H54 (cell line): Measurements from ENCODE around the gene PRSS38.

Experiments used
- DNase-seq: peaks from one replicate; pipeline ENCODE4 v3.0.0; 2011; ENCODE audit warnings: low spot score, mixed read lengths; ENCODE audit not compliant: insufficient read length
- FAIRE-seq: peaks from 3 replicates; lab custom pipeline; 2011; peaks lifted over from hg19 to GRCh38; lab: Jason Lieb, UNC
- POLR2A ChIP-seq: IDR thresholded peaks from 2 replicates; pipeline ENCODE4 v1.6.1; 2011; ENCODE audit warnings: low read depth, mild to moderate bottlenecking, low read length

PRSS38 gene

DNA sequence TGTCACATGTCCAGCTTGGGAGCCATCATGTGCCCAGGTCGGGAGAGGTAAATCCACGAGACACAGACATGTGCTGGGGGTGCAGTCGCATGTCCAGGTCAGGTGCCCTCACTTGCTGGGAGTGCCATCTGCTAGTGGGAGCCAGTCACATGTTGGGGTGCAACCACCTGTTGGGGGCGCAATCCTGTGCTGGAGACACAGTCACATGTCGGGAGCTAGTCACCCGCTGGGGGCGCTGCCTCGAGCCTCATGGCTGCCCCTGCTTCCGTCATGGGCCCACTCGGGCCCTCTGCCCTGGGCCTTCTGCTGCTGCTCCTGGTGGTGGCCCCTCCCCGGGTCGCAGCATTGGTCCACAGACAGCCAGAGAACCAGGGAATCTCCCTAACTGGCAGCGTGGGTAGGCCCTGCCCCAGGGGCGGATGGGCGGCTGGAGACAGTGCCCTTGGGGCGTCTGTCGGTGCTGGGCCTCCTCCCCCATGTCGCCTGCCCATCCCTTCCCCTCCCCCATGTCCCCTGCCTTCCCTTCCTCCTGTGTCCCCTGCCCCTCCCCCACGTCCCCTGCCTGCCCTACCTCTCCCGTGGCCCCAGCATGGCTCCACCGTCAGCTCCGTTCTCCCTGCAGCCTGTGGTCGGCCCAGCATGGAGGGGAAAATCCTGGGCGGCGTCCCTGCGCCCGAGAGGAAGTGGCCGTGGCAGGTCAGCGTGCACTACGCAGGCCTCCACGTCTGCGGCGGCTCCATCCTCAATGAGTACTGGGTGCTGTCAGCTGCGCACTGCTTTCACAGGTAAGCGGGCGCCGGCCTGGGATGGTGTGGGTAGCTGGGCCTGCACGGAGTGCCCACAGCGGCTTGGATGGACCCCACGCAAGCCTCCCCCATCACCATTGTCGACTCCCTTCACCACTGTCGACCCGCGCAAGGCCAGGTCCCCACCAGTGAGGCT lies at the start of gene PRSS38:
Gene PRSS38 (plus strand): TSS at position 208 of the 942 bp plus-strand sequence. CDS start 42 bp downstream, at position 250.
- TF ChIP-seq POLR2A, result no peak
- no peak for DNase-seq
- no peak for FAIRE-seq

DNA sequence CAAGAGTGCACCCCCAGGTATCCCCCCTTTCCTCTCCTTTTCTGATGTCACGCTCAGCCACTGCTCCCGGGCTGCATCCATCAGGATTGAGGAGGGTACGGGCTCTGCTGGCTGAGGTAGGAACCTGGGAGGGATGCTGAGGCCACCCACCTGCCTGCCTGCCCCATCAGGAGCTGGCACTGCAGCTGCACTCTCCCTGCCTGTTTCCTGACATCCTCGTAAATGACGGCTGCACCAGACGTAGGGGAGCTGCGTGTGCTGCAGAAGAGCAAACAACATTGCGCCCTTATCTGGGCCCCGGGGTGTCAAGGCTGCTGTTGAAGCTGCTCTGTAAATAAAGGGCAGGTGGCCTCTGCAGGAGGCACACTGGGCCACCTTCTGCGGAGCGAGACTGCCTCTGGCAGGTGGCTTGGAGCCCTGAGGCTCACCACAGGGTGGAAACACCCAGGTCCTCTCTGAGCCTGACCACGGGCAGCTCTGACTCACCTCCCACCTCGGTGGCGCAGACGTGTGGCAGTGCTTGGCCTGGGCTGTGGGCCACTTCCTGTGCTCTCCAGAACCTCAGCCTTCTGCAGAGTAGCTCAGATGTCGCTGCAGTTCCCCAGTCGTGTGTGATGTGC lies 49.4 kb upstream of the PRSS38 start:
- FAIRE-seq, result no peak
- TF ChIP-seq POLR2A, result no peak
- DNase-seq, result peak; percentile 78

DNA sequence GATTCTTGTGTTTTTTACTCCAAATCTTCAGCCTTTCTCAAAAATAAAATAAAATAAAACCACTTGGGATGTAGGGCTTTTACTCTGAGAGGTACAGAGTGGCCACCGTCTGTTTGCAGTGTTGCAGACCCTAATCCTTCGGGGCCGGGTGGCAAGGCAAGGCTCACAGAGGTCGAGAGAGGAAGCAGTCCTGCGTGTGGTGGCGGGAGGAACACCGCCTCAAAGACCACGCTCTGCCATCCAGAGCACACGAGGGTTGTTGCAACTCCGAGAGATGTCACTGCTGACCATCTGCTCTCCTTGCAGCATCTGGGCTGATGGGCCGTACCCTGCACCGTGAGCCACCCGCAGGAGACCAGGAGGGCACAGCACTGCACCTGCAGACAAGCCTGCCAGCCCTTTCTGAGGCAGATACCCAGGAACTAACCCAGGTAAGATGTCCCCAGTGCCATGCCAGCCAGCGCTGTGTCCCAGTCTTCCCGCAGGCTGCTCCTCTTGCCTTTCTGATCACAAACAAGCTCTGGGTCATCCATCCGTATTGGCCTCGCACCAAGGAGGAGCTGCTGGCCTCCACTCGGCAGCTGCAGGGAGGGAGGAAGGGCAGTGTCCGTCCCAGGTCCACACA lies 48.7 kb upstream of the PRSS38 start:
- no peak for TF ChIP-seq POLR2A
- no peak for FAIRE-seq
- no peak for DNase-seq

DNA sequence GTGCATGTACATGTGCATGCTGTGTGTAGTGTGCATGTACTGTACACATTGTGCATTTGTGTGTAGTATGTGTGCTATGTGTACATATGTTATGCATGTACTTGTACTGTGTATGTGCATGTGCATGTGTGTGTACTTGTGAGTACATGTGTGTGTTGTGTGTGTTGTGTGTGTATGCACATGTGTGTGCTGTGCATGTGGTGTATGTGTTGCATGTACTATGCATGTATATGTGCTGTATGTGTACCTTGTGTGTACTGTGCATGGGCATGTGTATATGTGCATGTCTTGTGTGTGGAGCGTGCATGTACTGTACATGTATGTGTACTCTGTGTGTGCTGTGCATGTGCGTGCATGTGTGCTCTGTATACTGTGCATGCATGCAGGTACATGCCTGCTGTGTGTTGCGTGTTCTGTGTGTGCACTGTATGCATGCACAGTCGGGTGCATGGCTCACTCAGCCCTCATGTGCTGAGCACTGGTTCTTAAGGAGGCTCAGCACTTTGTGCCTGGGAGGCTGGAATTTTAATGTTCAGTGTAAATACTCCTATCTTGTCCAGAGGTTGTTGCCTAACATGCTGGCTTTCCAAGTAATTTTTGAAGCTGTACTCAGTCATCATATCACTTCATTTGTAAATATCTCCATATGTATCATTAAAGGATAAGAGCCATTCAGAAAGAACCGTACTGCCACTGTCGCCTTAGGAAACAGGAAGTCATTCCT lies 47.9 kb upstream of the PRSS38 start:
- FAIRE-seq (no peak), DNase-seq (no peak)
- TF ChIP-seq POLR2A, result no peak

DNA sequence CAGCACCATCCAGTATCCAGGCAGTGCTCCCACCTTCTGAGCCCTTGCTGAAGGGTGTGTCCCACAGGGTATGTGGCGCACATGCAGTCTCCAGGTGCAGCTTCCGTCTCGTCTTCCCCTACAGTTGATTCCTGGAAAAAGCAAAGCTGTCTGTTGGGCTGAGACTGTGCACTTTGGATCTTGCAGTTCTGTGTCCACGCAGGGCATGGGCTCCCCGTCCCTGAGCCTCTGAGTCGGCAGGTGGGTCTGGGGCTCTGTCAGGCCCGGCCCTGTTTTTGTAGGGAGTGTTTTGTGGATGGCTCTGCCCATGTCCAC lies 47.4 kb upstream of the PRSS38 start:
- TF ChIP-seq POLR2A, result no peak
- FAIRE-seq (no peak), DNase-seq (no peak)

DNA sequence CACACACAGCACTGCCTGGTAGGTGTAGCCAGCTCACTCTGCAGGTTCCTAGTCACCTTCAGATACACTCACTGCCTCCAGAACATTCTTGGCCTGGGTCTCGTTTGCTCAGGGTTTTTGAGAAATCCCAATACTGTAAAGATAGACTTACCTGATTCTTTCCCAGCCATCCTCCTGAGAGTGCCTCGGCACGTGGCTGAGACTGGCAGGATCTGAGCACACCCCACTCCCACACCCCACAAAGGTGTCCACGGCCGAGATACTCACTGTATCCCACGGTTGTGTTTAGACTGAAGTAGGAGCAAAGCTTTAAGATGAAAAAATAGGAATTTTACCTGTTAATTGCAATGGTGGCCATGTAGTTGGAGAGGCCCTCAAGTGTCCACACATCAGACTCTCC lies 46.8 kb upstream of the PRSS38 start:
- DNase-seq (no peak), FAIRE-seq (no peak)
- no peak for TF ChIP-seq POLR2A

DNA sequence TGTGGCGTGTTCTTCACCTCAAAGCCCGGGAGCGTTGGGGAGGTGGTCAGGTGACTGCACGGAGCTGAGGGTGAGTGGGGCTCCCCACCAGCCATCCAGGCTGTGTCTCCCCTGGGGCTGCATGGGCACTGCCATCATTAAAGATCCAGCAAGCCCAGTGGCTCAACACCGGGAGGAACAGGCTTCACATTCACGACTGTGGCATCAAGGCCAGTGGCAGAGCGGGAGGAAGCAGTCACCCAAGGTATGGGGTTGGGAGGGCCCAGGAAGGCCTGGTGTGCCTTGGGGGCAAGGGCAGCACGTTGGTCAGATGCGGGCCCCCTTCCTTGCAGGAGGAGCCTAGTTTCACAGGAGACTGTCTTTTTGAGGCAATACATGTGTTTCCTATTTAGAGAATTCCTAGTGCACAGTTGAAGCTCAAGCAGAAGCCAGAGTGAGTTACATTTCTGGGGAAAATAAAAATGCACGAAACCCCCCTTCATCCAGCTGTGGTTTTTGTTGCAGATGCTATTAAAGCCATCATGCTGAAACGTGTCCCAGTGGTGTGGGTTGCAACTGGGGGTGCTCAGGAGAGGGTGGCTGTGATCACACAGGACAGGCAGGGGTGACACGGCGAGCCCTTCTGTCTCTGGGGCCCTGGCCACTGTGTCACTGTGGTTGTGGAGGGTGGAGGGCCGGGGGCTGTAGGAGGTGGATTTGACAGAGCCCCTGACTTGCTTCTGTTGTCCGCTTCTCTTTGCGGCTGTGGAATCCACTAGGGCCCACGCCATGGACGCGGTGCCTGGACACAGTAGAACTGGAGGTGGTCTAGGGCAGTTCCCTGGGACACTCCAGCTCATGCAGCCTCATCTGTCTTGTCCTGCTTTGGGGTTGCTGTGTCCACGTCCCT lies 46.2 kb upstream of the PRSS38 start:
- no peak for TF ChIP-seq POLR2A
- DNase-seq (no peak), FAIRE-seq (no peak)

DNA sequence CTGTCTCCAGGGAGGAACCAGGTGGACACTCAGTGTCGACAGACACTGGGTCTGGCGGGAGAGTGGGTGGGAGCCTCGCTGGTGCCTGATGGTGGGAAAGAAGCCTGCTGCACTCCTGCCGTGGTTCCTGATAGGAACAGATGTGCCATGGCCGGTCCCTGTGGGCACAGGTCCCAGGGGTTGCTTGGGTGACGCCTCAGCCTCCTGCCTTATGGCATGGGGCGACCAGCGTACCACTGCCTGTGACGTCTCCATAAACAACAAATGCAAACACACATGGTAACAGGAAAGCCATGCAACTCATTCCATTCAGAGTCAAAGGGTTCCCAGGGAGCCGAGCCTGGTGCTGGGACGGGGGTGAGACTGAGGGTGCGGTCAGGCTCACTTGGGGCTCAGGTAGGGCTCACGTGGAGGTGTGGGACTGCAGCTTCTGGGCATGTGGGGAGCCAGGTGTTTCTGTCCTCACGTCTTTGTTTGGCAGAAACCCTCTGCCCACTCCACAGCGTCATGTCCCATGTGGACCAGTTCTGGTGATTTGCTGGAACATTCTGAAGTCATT lies 45.5 kb upstream of the PRSS38 start:
- no peak for FAIRE-seq
- no peak for TF ChIP-seq POLR2A
- no peak for DNase-seq

DNA sequence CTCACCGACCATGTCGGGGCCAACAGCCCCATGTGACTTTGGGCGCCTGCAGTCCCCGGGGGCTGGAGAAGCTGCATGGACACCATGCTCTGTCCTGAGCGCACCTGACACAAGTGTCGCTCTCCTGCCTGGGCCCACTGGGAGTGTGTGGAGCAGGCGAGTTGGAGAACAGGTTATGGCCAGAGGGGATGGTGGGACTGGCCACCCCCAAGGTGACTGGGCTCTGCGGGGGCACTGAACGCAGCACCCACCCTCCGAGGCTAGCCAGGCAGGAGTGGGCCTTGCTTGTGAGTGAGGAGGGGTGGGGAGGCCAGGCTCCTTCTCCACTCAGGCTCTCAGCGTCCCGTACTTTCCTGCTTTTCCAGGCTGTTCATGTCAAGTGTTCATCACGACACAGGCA lies 44.7 kb upstream of the PRSS38 start:
- FAIRE-seq, result no peak
- no peak for DNase-seq
- TF ChIP-seq POLR2A, result no peak

DNA sequence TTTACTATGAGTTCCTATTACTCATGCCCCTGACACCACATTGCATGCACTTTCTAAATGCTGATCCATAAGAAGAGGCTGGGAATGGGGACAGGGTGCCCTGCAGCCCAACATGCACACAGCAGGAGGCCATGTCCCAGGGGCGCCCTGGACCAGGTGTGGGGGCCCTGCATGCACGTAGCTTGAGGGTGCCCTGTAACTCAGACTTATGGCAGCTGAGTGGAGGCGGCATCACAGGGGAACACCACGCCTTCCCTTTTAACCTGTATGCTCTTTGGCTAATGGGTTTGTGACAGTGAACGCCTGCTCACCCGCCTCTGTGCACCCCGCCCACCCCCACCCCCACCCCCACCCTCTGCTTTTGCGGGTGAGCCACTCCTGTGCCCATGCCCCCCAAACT lies 44.1 kb upstream of the PRSS38 start:
- no peak for FAIRE-seq
- no peak for DNase-seq
- no peak for TF ChIP-seq POLR2A

DNA sequence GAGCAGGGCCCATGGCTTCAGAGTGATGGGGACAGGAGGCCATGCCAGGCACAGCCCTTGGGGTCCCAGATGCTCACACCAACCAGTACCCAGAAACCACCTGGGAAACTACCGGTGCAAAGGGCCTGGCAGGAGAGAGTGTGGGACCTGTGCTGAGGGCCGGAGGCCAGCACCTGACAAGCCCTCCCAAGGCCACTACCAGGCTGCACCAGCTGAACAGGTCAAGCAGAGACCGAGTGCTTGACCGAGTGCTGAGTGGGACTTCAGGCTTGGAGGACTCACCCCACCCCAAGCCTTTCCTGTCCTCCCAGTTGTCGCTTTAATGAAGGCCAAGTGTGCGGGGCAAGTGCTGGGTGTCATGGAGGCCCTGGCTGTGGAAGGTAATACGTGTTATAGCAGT lies 43.7 kb upstream of the PRSS38 start:
- no peak for TF ChIP-seq POLR2A

DNA sequence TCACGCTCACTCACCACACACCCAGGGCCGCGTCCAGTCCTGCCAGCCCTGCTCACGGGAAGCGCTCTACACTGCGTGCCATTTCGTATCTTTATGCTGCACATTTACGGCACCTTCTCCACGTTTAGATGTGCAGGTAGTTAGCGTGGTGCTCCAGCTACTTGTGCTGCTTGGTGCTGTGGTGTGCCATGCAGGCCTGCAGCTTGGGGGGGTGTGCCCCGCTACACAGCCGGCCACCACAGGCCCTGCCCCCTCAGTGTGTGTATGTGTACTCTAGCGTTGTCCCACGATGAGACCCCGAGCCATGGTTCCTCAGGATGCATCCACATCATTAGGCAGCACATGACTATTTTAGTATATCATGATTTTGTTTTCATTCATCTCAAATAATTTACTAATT lies 41.9 kb upstream of the PRSS38 start:
- TF ChIP-seq POLR2A, result no peak
- DNase-seq, result no peak
- FAIRE-seq, result no peak

More for the DNA sequence above, 43.7 kb upstream of the PRSS38 start:
- FAIRE-seq (no peak), DNase-seq (no peak)
